Stimulated activated CD8-positive, alpha-beta memory T cell treated with anti-CD3 and anti-CD28 coated beads, Interleukin-12 subunit alpha, Interleukin-12 subunit beta, amount 100 ng/mL, for 24 hours (primary cell): ENCODE results near the gene ALPI.

Source experiments
- DNase-seq: peaks from one replicate; pipeline ENCODE4 v3.0.0-alpha.2; 2020; ENCODE audit errors: extremely low read depth

ALPI gene

DNA sequence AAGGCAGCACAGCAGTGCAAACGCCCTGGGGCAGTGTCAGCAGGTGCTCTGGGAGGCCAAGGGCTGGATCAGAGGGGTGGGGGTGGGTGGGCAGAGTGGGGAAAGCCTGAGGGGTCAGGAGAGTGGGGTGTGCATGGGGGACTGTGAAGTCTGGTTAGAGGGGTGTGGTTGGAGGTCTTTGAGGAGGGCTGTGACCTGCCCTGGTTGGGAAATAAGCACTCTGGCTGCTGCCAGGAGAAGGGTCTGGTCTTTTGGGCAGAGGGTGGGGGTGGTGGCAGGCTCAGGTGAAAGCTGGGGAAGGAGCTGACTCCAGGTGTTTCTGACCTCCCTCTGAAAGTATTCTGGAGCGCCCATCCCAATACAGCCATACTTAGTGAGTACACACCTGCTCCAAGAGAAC is 4.2 kb downstream of the ALPI start:
- DNase-seq: no peak

- no peak for DNase-seq
These were observed 8.0 kb downstream of the ALPI start for GRCh38 chr2:232463701-232464543.

GRCh38 chr2:232464544-232464885 is 8.6 kb downstream of the ALPI start:
- no peak for DNase-seq

DNA sequence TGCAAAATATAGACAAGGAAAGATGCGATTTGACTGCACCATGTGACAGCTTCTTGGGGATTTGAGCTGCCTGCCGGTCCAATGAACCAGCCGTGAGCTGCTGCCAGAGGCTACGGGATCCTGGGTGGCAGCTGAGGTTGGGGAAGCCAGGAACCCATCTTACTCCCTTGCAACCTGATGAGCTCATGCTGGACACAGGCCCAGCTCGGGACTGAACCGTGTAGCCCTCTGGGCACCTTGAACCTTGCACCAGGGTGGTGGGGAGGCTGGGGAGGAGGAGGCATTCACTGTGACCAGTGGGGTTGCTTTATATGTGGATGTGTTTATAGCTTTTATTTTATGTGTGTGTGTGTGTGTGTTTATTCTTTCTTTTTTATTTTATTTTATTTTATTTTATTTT is 9.1 kb downstream of the ALPI start:
- DNase-seq: no peak

DNA sequence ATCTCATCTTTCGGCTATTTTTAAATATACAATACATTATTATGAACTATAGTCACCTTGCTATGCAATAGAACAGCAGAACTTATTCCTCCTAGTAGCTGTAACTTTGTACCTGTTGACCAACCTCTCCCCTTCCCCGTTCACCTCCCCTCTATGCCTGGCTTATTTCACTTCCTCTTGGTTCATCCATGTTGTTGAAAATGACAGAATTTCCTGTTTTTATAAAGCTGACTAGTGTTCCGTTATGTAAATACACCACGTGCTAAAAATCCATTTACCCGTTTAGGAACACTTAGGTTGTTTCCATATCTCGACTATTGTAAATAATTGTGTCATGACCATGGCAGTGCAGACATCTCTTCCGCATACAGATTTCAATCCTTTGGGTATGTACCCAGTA is 10.3 kb downstream of the ALPI start:
- no peak for DNase-seq

GRCh38 chr2:232473467-232473890 is 17.5 kb downstream of the ALPI start:
- DNase-seq: no peak

GRCh38 chr2:232476045-232476444 is 20.1 kb downstream of the ALPI start:
- no peak for DNase-seq

DNA sequence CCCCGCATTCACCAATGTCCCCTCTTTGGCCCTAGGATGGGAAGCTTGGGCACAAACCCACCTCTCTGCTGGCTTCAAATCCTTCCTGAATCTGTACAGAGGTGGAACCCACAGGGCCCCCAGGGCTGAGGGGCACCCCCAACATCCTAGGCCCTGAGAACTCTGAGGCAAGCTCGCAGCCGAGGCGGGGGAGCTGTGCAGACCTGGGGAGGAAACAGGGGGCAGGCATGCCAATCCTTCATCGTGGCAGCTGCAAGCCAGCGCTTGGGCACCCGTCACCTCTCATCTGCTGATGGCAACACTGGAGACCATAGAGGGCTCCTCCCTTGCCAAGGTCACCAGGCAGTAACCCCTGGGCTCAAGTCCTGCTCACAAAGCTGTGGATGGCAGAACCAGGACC is 20.8 kb downstream of the ALPI start:
- DNase-seq: no peak

GRCh38 chr2:232477751-232478510 is 22.0 kb downstream of the ALPI start:
- no peak for DNase-seq

GRCh38 chr2:232478571-232479340 is 22.8 kb downstream of the ALPI start:
- DNase-seq: no peak

DNA sequence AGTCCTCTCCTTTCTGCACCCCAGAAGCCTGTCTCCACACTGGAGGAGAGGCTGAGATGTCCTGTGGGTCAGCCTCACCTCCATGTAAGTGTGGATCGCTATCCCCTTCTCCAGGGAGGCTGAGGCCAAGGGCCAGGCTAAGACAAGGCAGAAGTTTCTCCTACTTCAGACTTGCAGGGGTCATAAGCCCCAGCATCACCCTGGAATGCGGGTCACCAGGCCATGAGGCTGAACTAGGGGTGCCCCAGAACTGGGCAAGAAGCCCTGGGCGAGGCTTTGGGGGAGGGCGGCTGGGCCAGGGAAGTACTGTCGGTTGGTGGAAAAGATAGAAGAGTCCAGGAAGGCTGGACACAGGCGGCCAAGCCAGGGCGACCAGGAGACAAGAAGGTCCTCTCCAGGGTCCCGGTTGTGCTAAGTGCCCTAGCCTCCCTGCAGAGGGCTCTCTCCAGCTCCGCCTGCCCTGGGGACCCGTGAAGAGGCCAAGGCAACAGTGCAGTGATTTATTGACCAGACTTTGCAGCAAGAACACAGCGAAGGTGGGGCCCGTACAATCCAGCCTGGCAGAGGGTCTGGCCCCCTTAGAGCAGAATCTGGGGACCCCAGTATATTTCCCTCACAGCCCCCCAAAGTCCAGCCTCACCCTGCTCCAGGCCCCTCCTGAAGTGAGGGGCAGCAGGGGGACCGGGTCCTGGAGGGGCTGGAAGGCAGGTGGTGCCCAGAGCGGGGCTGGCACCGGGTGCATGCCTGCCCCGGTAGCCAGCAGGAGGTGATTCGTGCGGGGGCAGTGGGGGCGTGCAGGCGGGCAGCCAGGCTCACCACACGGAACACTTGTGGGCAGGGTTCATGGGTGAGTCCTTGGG is 23.6 kb downstream of the ALPI start:
- DNase-seq: no peak

- DNase-seq: no peak
These were observed 24.5 kb downstream of the ALPI start for GRCh38 chr2:232480201-232481190.

DNA sequence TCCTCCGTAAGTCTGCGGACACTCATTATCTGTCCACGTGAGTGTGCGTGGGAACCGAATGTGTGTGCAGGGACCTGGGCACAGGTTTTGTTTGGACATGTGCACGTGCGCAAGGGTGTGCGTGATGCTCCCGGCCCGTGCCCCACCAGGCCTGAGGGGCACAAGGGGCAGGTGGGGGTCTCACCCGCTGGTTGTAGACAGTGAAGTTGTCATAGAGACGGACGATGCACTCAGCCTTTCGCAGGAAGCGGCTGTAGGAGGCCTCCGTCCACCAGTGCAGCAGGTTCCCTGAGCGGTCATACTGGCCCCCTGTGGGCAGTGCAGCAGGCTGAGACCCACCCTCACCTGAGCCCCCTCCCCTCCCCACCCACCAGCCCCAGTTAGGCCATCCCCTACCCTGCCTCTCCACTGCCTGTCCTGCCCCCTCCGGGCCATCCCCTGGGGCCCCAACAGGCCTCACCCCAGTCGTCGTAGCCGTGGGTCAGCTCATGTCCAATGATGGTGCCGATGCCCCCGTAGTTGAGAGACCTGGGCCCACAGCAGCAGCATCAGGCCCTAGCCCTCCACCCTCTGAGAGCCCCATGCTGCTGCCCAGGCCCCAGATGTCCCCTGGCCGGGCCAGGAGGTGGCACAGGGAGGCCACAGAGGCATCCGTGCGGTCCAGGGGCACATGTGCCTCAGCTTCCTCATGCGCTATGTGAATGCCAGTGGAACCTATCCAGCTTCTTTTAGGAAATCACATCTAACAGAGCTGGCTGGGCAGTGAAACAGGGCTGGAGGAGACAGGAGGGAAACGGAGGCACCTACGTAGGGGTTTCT is 25.6 kb downstream of the ALPI start:
- DNase-seq: no peak

- no peak for DNase-seq
These were observed 26.6 kb downstream of the ALPI start for GRCh38 chr2:232482301-232483238.

DNA sequence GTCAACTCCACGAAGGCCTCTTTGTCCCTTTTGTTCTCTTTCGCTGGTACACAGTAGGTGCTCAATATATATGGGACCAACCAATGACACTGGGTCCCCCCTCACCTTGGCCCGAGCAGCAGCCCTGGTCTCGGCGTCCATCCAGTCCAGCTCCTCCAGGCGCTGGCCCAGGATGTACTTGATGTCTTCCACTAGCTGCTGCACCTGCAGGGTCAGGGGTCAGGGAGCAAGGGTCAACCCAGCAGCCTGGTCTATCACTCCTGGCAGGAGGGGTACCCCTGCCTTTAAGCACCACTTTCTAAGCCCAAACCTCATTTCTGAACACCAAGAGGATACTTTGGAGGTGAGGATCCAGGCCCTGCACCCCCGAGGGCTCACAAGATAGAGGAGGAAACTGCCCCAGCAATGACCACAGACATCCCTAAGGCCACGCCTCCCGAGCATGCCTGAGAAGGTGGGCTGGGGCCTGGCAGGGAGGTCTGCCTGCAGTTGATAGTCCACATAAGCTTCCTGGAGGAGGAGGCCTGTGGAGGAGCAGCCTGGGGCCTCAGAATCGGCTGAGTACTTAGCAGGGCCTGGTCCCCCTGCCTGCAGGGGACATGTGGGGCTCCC is 27.5 kb downstream of the ALPI start:
- no peak for DNase-seq

DNA sequence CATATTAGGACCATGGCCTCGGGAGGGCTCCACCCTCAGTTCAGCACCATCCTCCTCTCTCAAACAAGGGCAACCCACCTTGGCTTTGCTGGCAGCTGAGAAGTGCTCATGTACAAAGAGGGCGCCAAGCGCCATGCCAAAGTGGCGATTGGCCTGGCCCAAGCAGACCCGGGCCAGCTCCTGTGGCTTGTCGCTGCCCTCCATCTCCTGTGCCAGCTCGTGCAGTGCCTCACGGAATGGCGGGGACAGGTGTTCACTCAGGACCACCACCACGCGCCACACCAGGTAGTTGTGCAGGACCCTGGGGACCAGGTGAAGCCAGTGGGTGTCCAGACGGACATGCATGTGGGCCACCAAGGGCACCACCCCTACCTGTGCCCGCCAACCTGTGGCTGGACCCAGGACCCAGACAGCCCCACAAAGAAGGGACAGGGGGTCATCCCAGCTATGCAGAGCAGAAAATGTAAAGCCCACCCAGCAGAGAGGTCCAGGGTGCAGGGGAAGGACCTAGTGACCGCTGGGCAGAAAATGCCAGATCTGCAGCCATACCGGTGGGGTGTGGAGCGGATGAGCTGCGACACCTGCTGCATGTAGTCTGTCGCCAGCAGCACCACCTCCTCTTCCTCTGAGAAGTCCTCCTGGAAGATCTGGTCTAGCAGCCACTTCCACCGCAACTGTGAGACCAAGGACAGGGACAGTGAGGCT is 28.1 kb downstream of the ALPI start:
- no peak for DNase-seq

GRCh38 chr2:232484628-232485347 is 28.8 kb downstream of the ALPI start:
- DNase-seq: no peak
